HFF-Myc (cell line): ENCODE measurements around the gene ICAM5.

Source experiments
- DNase-seq: peaks from one replicate; pipeline ENCODE4 v3.0.0-alpha.2; 2011; ENCODE audit warnings: low read depth; ENCODE audit errors: extremely low read depth
- H3K4me3 ChIP-seq: replicated peaks from 2 replicates; pipeline ENCODE4 v1.5.1; 2011; ENCODE audit warnings: low read depth, mild to moderate bottlenecking, control low read depth, low read length
- CTCF ChIP-seq: IDR thresholded peaks from 2 replicates; pipeline ENCODE4 v1.5.1; 2012; ENCODE audit warnings: mild to moderate bottlenecking, low read depth, low read length, control low read depth; ENCODE audit errors: missing control alignments

Gene ICAM5

GRCh38 chr19:10316229-10317044 lies 26.7 kb downstream of the ICAM5 start:
- DNase-seq, result no peak
- TF ChIP-seq CTCF, result no peak
- H3K4me3 ChIP-seq, result peak overlapping the region; percentile 60

GRCh38 chr19:10317045-10317856 lies 27.5 kb downstream of the ICAM5 start:
- DNase-seq, result no peak
- no peak overlapping the region for H3K4me3 ChIP-seq
- no peak for TF ChIP-seq CTCF

- no peak for TF ChIP-seq CTCF
- DNase-seq, result no peak
- H3K4me3 ChIP-seq, result no peak overlapping the region
These were observed 28.2 kb downstream of the ICAM5 start for GRCh38 chr19:10317857-10318462.

- no peak for TF ChIP-seq CTCF
- H3K4me3 ChIP-seq, result no peak overlapping the region
- DNase-seq, result no peak
These were observed 29.3 kb downstream of the ICAM5 start for GRCh38 chr19:10318807-10319682.

- H3K4me3 ChIP-seq, result no peak overlapping the region
- no peak for DNase-seq
- no peak for TF ChIP-seq CTCF
These were observed 31.1 kb downstream of the ICAM5 start for GRCh38 chr19:10320602-10321416.
